ENCODE data around the gene SAMSN1.

SAMSN1 gene

DNA sequence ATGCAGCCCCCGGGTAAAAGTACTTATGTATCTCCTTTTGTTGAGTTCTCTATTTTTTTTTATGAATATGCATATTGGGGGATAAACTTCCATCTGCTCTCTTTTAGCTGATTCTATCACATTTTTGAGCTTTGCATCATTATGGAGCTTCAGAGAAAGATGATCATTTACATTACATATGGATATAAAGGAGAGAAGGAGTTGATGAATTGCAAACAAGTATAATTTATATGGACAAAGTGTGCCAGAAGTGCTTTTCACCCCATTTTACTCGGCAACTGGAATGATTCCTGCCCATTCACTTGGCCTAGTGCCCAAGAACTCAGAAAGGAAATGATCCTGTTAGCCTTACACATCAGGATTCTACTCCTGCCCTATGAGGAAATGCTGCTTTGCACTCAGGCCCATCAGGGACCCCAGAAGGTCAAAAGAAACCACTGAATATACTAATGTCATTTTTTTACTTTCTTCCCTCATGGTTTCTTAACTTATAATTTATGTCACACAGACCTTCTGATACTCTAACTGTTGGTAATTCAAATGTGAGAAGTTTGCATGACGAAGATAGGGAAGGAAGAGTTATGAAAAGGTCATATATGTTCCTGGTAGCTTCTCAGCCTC lies 65.6 kb downstream of the SAMSN1 start:
- H3K27ac Mint-ChIP-seq: peak overlapping the region; percentile 41
- intact Hi-C loops (cut with micrococcal nuclease): loop anchor here (5.0 kb wide), 1 partner anchor 42 kb away; no protein-coding TSS in a partner anchor
- no peaks in the 10 kb centered on the region for H3K27me3 Mint-ChIP-seq
- H3K36me3 Mint-ChIP-seq (ENCODE audit: low read depth): peaks cover 24% of the 10 kb centered on the region
- H3K9me3 Mint-ChIP-seq: peaks cover 9% of the 10 kb centered on the region
- no peak overlapping the region for H3K4me3 Mint-ChIP-seq
- peaks cover 62% of the 10 kb centered on the region for H3K4me1 Mint-ChIP-seq (ENCODE audit: low read depth)

DNA sequence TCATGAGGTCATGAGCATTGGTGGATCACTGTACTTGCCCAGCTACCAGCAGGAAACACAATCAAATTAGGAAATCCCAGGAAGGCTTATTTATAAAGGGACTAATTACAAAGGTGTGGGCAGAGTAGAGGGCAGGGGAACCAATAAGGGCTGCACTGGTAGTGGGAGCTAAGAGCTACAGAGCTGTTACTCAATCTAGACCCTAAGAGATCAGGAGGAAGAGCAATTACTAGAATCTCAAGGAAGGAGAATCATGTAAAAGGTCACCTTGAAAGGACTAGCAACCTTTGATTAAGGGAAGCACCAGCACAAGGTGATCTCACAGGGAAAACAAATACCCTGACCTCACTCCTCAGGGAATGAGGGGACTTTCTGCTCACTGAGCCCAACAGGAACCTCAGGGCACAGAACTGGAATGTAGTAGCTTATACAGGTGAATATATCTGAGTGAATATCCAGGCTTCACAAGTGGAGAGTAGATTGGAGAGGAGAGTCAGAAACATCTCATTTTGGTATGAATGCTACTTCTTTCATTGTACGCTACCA lies 66.8 kb downstream of the SAMSN1 start:
- peaks cover 15% of the 10 kb centered on the region for H3K36me3 Mint-ChIP-seq (ENCODE audit: low read depth)
- H3K27me3 Mint-ChIP-seq: no peaks in the 10 kb centered on the region
- peaks cover 9% of the 10 kb centered on the region for H3K9me3 Mint-ChIP-seq
- H3K4me1 Mint-ChIP-seq (ENCODE audit: low read depth): peaks cover 55% of the 10 kb centered on the region
- peak overlapping the region; percentile 55 for H3K27ac Mint-ChIP-seq
- H3K4me3 Mint-ChIP-seq: no peak overlapping the region
- intact Hi-C loops (cut with micrococcal nuclease): no loop called here

DNA sequence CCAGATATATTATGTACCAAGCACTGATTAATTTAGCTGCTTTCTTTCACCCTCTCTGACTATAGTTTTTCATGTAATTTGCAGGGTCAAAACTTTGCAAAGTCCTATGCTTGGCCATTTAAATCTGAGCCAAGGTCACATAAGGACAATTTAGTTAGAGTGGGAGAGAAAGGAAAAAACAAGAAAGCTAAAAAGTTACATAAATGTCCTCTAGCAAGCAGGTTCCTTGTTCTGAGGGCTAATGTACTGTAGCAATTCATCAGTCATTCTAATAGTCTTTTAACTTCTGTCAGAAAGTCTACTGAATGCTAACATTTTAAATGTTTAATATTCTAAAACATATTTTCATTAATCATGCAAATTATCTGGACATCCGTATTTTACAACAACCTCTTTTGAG lies 68.3 kb downstream of the SAMSN1 start:
- H3K27ac Mint-ChIP-seq: no peak overlapping the region
- H3K9me3 Mint-ChIP-seq: peaks cover under 1% of the 10 kb centered on the region
- H3K36me3 Mint-ChIP-seq (ENCODE audit: low read depth): no peaks in the 10 kb centered on the region
- no peak overlapping the region for H3K4me3 Mint-ChIP-seq
- H3K27me3 Mint-ChIP-seq: no peaks in the 10 kb centered on the region
- H3K4me1 Mint-ChIP-seq (ENCODE audit: low read depth): peaks cover 40% of the 10 kb centered on the region
- intact Hi-C loops (cut with micrococcal nuclease): no loop called here

DNA sequence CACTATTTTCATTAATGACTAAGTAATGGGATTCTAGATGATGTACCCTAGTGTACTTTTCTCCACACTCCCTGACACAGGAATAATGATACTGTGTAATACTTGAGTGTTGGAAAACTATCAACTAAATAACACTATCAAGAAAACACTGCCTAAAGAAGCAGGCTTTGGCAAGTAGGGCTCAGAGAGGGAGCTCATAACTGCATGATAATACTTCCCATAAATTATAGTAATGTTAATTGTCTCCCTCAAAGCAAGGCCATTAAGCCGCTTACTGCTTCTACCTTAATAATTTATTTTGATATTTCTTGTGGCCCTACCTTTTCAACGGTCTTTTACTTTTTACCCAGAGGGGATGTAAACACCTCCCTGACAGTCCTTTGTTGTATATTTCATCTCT lies 69.0 kb downstream of the SAMSN1 start:
- Mint-ChIP-seq H3K27ac (no peak overlapping the region), H3K27me3 (no peaks in the 10 kb centered on the region), H3K4me3 (no peak overlapping the region), H3K4me1 (ENCODE audit: low read depth) (peaks cover 39% of the 10 kb centered on the region), H3K9me3 (no peaks in the 10 kb centered on the region), H3K36me3 (ENCODE audit: low read depth) (no peaks in the 10 kb centered on the region)
- intact Hi-C loops (cut with micrococcal nuclease): no loop called here

DNA sequence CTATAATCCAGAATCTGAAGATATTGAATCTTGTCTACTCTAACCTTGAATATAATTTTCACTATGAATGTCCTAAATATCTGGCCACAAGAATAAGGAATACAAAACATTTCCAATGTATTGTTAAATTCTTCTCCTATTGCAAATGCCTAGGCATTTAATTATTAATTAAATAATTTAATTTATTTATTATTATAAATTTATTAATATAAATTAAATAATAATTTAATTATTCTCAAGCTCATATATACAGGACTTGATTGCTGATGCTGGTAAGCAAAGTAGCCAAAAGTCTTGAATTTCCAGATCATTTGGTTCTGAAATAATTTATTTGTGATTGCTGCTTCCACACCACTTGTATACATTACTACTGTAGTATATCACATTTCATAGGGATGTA lies 71.1 kb downstream of the SAMSN1 start:
- Mint-ChIP-seq H3K4me1 (ENCODE audit: low read depth) (peaks cover 25% of the 10 kb centered on the region), H3K4me3 (no peak overlapping the region), H3K36me3 (ENCODE audit: low read depth) (no peaks in the 10 kb centered on the region), H3K27ac (no peak overlapping the region), H3K9me3 (no peaks in the 10 kb centered on the region), H3K27me3 (no peaks in the 10 kb centered on the region)
- intact Hi-C loops (cut with micrococcal nuclease): no loop called here

DNA sequence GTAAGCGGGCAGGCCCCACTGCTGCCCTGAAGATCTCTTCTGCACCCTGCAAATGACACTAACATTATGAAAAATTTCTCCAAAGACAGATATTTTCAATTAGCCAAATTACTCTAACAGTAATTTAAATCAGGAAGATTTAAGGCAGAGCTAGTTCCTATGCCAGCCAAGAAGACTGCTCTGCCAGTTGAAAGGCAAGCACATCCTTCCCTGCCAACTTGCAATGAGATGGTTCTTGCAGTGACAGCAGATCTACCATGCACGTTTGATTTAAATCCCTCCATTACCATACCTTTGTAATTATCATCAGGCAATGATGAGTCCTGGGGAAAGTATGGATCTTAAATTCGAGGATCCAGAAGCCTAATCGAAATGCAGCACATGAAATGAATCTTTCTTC lies 76.5 kb downstream of the SAMSN1 start:
- intact Hi-C loops (cut with micrococcal nuclease): no loop called here
- Mint-ChIP-seq H3K4me3 (no peak overlapping the region), H3K4me1 (ENCODE audit: low read depth) (no peaks in the 10 kb centered on the region), H3K27ac (no peak overlapping the region), H3K27me3 (no peaks in the 10 kb centered on the region), H3K36me3 (ENCODE audit: low read depth) (no peaks in the 10 kb centered on the region), H3K9me3 (no peaks in the 10 kb centered on the region)

DNA sequence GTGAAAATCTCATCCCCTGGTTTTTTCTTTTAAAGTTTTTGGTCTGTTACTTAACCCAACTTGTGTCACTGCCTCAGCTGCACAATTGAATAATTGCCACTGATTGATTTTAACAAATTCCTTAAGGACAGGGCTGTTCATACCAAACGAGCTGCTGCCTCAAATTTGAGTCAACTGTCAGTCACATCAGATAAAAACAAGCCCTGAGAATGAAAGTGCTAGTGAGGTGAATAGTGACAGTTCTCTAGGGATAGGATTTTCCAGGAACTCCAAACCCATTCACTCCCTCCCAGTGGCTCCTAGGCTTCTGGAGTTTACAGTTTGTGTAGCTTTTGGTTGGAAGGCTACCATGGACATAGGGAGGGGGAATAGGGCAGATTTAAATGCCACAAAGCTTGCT lies 79.4 kb downstream of the SAMSN1 start:
- H3K27ac Mint-ChIP-seq: no peak overlapping the region
- H3K36me3 Mint-ChIP-seq (ENCODE audit: low read depth): no peaks in the 10 kb centered on the region
- no peaks in the 10 kb centered on the region for H3K4me1 Mint-ChIP-seq (ENCODE audit: low read depth)
- H3K27me3 Mint-ChIP-seq: no peaks in the 10 kb centered on the region
- H3K9me3 Mint-ChIP-seq: peaks cover 8% of the 10 kb centered on the region
- no peak overlapping the region for H3K4me3 Mint-ChIP-seq
- intact Hi-C loops (cut with micrococcal nuclease): no loop called here

DNA sequence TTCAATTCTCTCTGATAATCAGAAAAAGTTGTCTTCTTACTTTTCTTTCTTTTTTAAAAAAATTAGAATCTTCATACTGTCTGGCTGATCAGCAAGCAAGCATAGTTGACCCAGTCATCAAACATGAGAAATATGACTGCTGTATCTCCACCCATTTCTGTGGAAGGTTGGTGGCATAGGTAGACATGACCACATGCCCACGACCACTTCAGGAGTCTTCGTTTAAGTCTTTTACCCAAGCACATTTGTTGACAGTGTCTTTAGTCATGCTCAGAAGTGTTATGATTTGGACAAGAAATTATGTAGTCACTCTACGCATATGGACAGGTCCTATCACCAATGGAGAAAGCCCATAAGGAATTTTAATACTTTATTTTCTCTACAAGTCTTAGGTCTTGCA lies 88.4 kb downstream of the SAMSN1 start:
- intact Hi-C loops (cut with micrococcal nuclease): no loop called here
- Mint-ChIP-seq H3K27me3 (no peaks in the 10 kb centered on the region), H3K9me3 (peaks cover 9% of the 10 kb centered on the region), H3K27ac (no peak overlapping the region), H3K4me1 (ENCODE audit: low read depth) (peaks cover 14% of the 10 kb centered on the region), H3K36me3 (ENCODE audit: low read depth) (no peaks in the 10 kb centered on the region), H3K4me3 (no peak overlapping the region)

DNA sequence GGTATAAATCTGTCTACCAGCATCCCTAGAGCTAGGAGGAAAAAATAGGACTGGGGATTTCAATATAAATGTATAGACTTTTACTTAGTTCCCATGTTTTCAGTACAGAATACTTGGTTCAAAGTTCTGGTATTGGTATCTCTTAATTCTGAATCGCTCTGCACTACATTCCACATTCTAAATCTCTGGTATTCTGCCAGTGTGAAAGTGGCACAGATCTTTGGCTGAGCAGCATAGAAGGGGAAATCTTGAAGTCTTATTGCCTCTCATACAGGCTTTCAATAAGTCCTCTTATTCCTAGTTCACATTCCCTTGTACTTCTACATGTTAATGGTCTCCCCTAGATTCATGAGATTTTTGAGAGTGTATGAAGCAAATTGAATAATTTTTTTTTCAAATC lies 89.2 kb downstream of the SAMSN1 start:
- no peaks in the 10 kb centered on the region for H3K36me3 Mint-ChIP-seq (ENCODE audit: low read depth)
- peaks cover 14% of the 10 kb centered on the region for H3K4me1 Mint-ChIP-seq (ENCODE audit: low read depth)
- intact Hi-C loops (cut with micrococcal nuclease): no loop called here
- H3K9me3 Mint-ChIP-seq: peaks cover 2% of the 10 kb centered on the region
- no peak overlapping the region for H3K4me3 Mint-ChIP-seq
- no peaks in the 10 kb centered on the region for H3K27me3 Mint-ChIP-seq
- no peak overlapping the region for H3K27ac Mint-ChIP-seq

DNA sequence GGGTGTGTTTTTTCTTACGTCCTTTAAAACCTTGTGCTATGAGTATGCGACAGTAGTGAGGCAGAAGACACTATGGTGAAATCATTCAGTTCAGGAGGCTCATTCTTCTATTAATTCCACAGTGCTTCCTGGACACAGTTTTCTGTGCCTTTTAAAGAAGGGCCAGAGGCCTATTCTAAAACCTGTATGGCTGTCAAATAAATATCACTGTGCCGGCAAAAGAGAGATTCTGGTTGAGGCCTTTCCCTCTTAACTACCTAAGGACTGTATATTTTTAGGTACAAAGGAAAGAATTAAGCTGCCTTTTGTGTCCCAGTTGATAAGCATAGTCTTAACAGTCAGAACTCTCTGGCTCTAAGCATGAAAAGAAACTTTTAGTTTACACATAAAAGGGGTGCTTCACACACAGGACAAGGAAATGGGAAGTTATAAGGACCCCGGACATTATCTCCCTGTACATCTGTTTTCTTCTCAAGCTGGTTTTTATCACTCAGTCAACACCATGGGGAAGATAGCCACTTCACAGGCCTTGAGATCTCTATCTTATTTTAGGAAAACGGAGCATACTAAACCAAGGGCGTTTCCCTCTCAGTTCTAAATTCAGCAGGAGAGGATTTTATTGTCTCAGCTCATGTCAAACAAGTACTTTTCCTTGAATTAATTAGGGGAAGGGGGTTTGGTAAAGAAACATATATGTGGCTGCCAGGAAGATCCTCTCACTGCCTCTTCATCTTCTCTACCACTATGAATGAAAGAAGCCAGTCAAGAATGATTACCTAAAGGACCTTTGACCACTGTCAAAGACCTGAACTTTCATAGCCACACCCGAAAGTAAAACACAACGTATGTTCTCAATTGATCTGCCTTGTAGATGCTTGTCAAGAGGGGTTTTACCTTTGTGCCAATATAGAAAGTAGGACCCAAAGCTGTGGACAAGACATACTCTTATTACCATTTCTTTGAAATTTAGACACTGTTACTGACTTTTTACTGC lies 91.8 kb downstream of the SAMSN1 start:
- H3K4me3 Mint-ChIP-seq: no peak overlapping the region
- no peaks in the 10 kb centered on the region for H3K36me3 Mint-ChIP-seq (ENCODE audit: low read depth)
- H3K4me1 Mint-ChIP-seq (ENCODE audit: low read depth): peaks cover 14% of the 10 kb centered on the region
- no peaks in the 10 kb centered on the region for H3K9me3 Mint-ChIP-seq
- H3K27me3 Mint-ChIP-seq: no peaks in the 10 kb centered on the region
- H3K27ac Mint-ChIP-seq: no peak overlapping the region
- intact Hi-C loops (cut with micrococcal nuclease): no loop called here

DNA sequence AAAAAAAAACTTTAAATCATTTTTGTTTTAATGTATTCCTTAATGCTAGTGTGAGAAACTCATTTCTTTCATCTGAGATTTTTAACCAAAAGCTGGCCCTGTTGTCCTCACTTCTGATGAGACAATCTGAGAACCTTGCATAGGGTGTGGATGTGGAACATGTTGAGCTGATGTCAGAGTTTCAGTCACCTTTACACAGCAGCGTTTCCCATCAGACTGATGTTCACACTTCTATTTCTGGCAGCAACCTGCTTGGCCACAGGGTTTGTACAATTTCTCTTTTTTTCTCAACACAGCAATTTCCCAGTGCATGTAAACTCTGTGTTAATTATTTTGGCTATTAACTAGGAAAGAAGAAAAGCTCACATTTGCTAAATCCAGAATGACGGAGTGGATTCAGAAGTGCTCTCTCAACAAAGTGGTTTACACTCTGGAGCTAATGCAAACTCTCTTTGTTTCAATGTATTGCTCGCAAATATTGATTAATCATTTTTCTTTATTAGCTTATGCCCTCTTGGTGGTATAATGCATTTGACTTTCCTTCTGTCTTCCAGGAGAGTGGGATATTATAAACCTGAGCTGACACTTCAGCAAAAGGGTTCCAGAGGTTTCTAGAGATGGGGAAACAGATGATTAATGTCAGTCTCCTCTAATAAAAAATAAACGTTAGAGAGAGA lies 92.6 kb downstream of the SAMSN1 start:
- H3K27ac Mint-ChIP-seq: no peak overlapping the region
- no peak overlapping the region for H3K4me3 Mint-ChIP-seq
- no peaks in the 10 kb centered on the region for H3K9me3 Mint-ChIP-seq
- H3K4me1 Mint-ChIP-seq (ENCODE audit: low read depth): peaks cover 14% of the 10 kb centered on the region
- intact Hi-C loops (cut with micrococcal nuclease): no loop called here
- H3K36me3 Mint-ChIP-seq (ENCODE audit: low read depth): no peaks in the 10 kb centered on the region
- H3K27me3 Mint-ChIP-seq: no peaks in the 10 kb centered on the region

DNA sequence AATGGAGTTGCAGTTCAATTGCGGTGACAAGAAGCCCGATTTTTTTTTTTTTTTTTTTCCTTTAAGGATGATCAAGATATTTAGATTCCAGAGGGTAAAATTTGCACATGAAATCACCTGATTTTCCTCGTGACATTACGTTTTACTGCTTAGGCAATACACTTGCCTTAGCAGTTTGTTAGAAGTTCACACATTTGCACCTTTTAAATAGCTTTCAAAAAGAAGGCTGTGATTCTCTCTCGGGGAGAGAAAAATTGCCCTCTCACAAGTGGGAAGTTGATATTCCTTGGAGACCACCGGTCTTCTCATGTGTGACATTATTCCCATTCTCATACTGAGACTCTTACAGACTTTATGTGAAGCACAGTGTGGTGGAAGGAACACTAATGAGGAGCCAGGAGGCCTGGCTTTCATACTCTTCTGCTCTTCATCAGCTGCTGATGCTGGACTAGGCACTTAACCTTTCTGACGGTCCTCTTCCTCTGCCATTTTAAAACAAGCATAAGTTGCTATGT lies 93.3 kb downstream of the SAMSN1 start:
- Mint-ChIP-seq H3K9me3 (no peaks in the 10 kb centered on the region), H3K4me3 (no peak overlapping the region), H3K36me3 (ENCODE audit: low read depth) (no peaks in the 10 kb centered on the region), H3K27ac (no peak overlapping the region), H3K27me3 (no peaks in the 10 kb centered on the region), H3K4me1 (ENCODE audit: low read depth) (peaks cover 14% of the 10 kb centered on the region)
- intact Hi-C loops (cut with micrococcal nuclease): no loop called here

DNA sequence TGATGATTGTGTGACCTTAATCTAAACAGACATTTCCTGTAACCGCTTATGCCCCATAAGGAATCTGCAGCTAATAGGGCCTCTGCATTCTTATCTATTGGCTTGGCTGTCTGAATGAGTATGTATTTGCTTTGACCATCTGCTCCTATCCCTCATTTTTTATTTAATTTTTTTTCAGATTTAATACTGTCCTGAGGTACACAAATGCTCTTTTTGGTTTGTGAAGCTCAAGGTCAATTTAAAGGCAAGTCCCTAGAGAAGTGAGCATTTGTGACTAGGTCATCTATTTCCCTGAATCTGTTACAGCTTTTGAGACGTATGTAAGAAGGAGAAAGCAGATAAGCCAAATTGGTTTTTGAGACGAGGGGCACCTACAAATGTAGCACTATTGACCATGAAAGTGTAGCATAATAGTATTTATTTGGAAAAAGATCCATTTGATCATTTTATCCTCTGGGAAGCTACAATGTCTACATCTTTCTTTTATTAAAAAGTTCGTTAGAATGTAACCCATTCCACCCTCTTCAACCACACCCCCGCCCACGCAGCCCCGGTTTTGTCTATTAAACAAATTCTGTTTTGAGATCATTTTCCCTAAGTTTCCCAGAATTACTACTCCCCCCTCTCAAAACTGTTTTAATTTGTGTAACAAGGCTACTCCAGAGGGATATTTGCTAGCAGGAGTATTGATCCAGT lies 93.9 kb downstream of the SAMSN1 start:
- Mint-ChIP-seq H3K36me3 (ENCODE audit: low read depth) (no peaks in the 10 kb centered on the region), H3K4me1 (ENCODE audit: low read depth) (peaks cover 14% of the 10 kb centered on the region), H3K27me3 (no peaks in the 10 kb centered on the region), H3K9me3 (no peaks in the 10 kb centered on the region), H3K4me3 (no peak overlapping the region), H3K27ac (no peak overlapping the region)
- intact Hi-C loops (cut with micrococcal nuclease): no loop called here
